Mesothelial cell of epicardium (in vitro differentiated cells): ENCODE results near the gene APP. TPM values are rescaled to one million over a fixed set of nuclear protein-coding genes. Genes with fewer than 3 reads are reported as not detected.
"Not testable (repeated sequence)": the region's sequence is repeated elsewhere in the genome, so short reads cannot be mapped to it uniquely, and the experiment has no call there.

ENCODE experiments used
- DNase-seq, 2 experiments: peaks; one replicate each; pipeline ENCODE4 v3.0.0; 2021; ENCODE audit warnings: low spot score in 2 of 2; ENCODE audit not compliant: unreplicated experiment in 2 of 2
- H3K27ac Mint-ChIP-seq: 2 replicates; pipeline ENCODE4 v1.8.0; 2021; ENCODE audit warnings: mixed read lengths
- H3K27me3 Mint-ChIP-seq: 2 replicates; pipeline ENCODE4 v1.8.0; 2021; ENCODE audit warnings: low read depth, mixed read lengths
- H3K36me3 Mint-ChIP-seq: 2 replicates; pipeline ENCODE4 v1.8.0; 2021; ENCODE audit warnings: mixed read lengths
- H3K4me1 Mint-ChIP-seq: 2 replicates; pipeline ENCODE4 v1.8.0; 2021; ENCODE audit warnings: mixed read lengths
- H3K4me3 Mint-ChIP-seq: 2 replicates; pipeline ENCODE4 v1.8.0; 2021; ENCODE audit warnings: mild to moderate bottlenecking, moderate library complexity, mixed read lengths
- H3K9me3 Mint-ChIP-seq: 2 replicates; pipeline ENCODE4 v1.8.0; 2021; ENCODE audit warnings: mixed read lengths
- CTCF ChIP-seq: fragments of 200-600 bp; sonication (generic); IDR thresholded peaks from one replicate; pipeline ENCODE4 v1.5.0; 2021; ENCODE audit warnings: antibody characterized with exemption; ENCODE audit not compliant: unreplicated experiment
- total RNA-seq: library from RNA; stranded (reverse); gene quantifications from 3 replicates; pipeline ENCODE4 v1.2.1, GENCODE V29; 2021

The APP gene
- total RNA-seq, 1 donor from 2014 or later: 495 TPM

- no peak for DNase-seq
- no peak for TF ChIP-seq CTCF
- Mint-ChIP-seq H3K9me3 (no peaks in the 10 kb centered on the region), H3K4me3 (no peak overlapping the region), H3K27ac (no peak overlapping the region), H3K27me3 (no peaks in the 10 kb centered on the region), H3K36me3 (peaks cover 22% of the 10 kb centered on the region), H3K4me1 (peaks cover 26% of the 10 kb centered on the region)
Observed at GRCh38 chr21:26028183-26028582, 142.4 kb downstream of the APP start.

GRCh38 chr21:26027696-26028095 is 142.9 kb downstream of the APP start:
- Mint-ChIP-seq H3K9me3 (no peaks in the 10 kb centered on the region), H3K27ac (no peak overlapping the region), H3K27me3 (no peaks in the 10 kb centered on the region), H3K4me3 (no peak overlapping the region), H3K4me1 (peaks cover 26% of the 10 kb centered on the region), H3K36me3 (peaks cover 17% of the 10 kb centered on the region)
- DNase-seq: no peak
- TF ChIP-seq CTCF: no peak

- H3K4me3 Mint-ChIP-seq: no peak overlapping the region
- no peak overlapping the region for H3K27ac Mint-ChIP-seq
- H3K36me3 Mint-ChIP-seq: peaks cover 24% of the 10 kb centered on the region
- no peaks in the 10 kb centered on the region for H3K27me3 Mint-ChIP-seq
- peaks cover 26% of the 10 kb centered on the region for H3K4me1 Mint-ChIP-seq
- H3K9me3 Mint-ChIP-seq: no peaks in the 10 kb centered on the region
- DNase-seq: no peak
- no peak for TF ChIP-seq CTCF
Observed at GRCh38 chr21:26025536-26026512, 144.7 kb downstream of the APP start.

GRCh38 chr21:26023406-26023805 is 147.2 kb downstream of the APP start:
- H3K27me3 Mint-ChIP-seq, DNase-seq, H3K9me3 Mint-ChIP-seq, H3K4me3 Mint-ChIP-seq, H3K27ac Mint-ChIP-seq: not testable (repeated sequence)
- Mint-ChIP-seq H3K36me3 (peaks cover 27% of the 10 kb centered on the region), H3K4me1 (peaks cover 26% of the 10 kb centered on the region)

- Mint-ChIP-seq H3K36me3 (peaks cover 27% of the 10 kb centered on the region), H3K4me1 (peaks cover 26% of the 10 kb centered on the region)
- not testable (repeated sequence) for H3K9me3 Mint-ChIP-seq, H3K27me3 Mint-ChIP-seq, DNase-seq, H3K27ac Mint-ChIP-seq, H3K4me3 Mint-ChIP-seq
Observed at GRCh38 chr21:26022598-26023337, 147.8 kb downstream of the APP start.

- Mint-ChIP-seq H3K4me3 (no peak overlapping the region), H3K36me3 (peaks cover 27% of the 10 kb centered on the region), H3K27ac (no peak overlapping the region), H3K9me3 (no peaks in the 10 kb centered on the region), H3K4me1 (peaks cover 14% of the 10 kb centered on the region), H3K27me3 (no peaks in the 10 kb centered on the region)
- TF ChIP-seq CTCF: no peak
- DNase-seq: no peak
Observed at GRCh38 chr21:26020510-26020909, 150.1 kb downstream of the APP start.
